H1 (cell line): ENCODE measurements around the gene TMEM30A. TPM values are rescaled to one million over a fixed set of nuclear protein-coding genes. Genes with fewer than 3 reads are reported as not detected.

Source experiments
- YY1 ChIP-seq: IDR thresholded peaks from 2 replicates; pipeline ENCODE4 v1.6.1; 2011; ENCODE audit warnings: low read depth, mild to moderate bottlenecking, low read length
- polyA plus RNA-seq, 7 experiments: library from polyadenylated mRNA; depleted of rRNA in 3 of 7; stranded (reverse) in 5 of 7; unstranded in 2 of 7; fragments of >200 nt in 5 of 7; fragments of 200-250 nt in 2 of 7; gene quantifications; 1 replicate in 5 of 7; 2 replicates in 1 of 7; 4 replicates in 1 of 7; pipeline versions ENCODE4 v1.2.1 to v1.2.3, GENCODE V29; 2011 to 2013; ENCODE audit warnings: missing spikeins in 2 of 7, mixed read lengths in 2 of 7
- total RNA-seq: library from RNA; stranded (reverse); fragmentation: NEBNext Ultra II Directional; extraction: Animal tissue kit (Norgen Biotek cat#: 25700); gene quantifications from 2 replicates; pipeline ENCODE4 v1.2.1, GENCODE V29; 2021

The TMEM30A gene
- total and polyA plus RNA-seq, 2 of the 8 experiments (the other 6 are each of a cell fraction or from before 2014, with no cell fraction given), result 10.5 to 71.0 TPM

GRCh38 chr6:75209184-75209723 lies 75.3 kb downstream of the TMEM30A start (continued):
- TF ChIP-seq YY1, result no peak
